Measurements from ENCODE around the gene JOSD2. TPM values are rescaled to one million over a fixed set of nuclear protein-coding genes. Genes with fewer than 3 reads are reported as not detected.

JOSD2 gene
- total RNA-seq (2014; rRNA removed; shearing (Covaris generic)) = 89.2 and 92.5 TPM in 2 replicates

DNA sequence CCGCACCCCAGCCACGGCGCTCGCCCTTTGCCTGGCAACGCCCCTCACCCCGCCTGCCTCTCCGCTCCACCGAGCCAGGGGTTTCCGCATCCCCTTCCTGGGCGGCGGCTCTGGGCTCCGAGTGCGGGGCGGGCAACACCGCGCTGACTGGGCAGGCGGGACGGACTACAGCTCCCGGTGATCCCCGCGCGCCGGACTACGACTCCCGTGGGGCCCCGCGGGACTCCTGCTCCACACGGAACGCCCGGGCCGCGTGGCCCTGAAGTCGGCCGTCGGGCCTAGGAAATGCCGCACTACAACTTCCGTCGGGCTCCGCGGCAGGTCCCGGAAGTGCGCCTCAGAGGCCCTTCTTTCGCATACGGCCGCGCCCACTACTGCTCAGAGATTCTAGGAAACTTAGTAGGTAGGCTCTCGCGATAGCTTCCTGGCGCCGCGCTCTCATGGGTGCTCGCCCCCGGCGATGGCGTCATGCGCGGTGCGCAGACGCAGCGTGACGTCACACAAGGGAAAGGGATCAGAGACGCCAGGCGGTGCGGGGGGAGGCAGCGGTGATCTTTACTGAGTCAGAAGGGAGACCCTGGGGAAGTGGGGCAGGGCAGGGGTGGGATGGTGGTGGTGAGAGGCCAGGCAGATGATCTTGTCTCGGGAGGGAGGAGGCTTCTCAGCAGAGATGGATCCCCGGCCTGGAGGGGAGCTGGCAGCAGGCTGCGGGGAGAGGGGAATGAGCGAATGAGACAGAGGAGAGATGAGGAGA, at the start of gene JOSD2:
JOSD2 (minus strand) TSS at position 123 of the 754 bp plus-strand sequence. CDS start 760 bp downstream, outside the sequence.
- DNase-seq (ENCODE audit: low spot score) = peak; percentile 100

DNA sequence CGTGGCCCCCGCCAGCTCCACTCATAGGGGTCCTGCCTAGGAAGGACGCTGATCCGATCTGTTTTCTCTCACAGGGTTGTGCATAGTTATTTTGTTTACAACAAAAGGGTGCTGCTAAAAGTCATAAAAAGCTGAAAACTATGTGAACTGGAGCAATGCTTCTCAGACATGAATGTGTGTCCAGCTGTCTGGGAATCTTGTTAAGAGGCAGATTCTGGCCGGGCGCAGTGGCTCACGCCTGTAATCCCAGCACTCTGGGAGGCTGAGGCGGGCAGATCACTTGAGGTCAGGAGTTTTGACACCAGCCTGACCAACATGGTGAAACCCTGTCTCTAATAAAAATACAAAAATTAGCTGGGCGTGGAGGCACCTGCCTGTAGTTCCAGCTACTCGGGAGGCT, 48.6 kb upstream of the JOSD2 start:
- DNase-seq (ENCODE audit: low spot score) = no peak

- DNase-seq (ENCODE audit: low spot score) = no peak
Measured at GRCh38 chr19:50558449-50558848, 47.5 kb upstream of the JOSD2 start.

DNA sequence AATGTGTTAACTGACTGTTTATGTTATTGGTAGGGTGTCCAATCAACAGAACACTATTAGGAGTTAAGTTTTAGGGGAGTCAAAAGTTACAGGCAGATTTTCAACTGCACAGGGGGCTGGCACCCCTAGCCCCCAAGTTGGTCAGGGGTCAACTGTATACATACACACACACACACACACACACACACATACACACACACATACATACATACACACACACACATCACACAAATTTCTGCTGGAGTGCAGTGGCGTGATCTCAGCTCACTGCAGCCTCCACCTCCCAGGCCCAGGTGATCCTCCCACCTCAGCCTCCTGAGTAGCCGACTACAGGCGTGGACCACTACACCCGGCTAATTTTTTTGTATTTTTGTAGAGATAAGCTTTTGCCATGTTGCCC, 47.0 kb upstream of the JOSD2 start:
- DNase-seq (ENCODE audit: low spot score) = no peak

GRCh38 chr19:50557009-50557613, 46.1 kb upstream of the JOSD2 start:
- no peak for DNase-seq (ENCODE audit: low spot score)

DNA sequence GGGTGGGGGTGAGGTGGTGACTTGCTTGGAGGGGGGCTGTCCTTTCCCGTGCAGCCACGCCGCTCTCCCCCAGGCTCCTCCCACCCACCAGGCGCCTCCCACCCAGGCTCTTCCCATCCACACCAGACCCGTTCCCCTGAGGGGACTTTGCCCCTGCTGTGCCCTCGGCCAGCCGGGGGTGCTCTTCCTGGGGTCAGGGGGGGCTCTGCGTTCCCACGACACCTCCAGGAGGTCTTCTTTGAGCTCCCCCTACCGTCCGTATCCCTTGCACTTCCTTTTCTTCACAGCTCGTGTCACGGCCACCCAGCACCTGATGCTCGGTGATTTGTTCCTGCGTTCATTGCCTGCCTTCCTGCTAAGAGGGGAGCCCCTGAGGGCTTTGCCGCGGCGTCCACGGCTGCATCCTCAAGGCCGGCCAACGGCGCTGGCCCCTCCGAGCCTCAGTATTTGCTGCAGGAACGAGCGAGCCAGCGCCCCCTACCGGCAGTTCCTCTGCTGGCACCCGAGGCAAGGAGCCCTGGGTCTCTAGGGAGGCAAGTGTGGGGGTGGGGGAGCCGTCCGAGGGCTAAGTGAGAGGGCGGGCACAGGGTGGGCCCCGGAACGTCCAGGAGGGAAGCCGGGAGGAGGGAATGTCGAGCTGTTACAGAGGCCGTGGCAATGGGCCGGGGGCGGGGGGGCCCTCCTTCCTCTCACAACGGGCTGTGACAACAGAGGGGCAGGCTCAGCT, 45.5 kb upstream of the JOSD2 start:
- DNase-seq (ENCODE audit: low spot score) = peak; percentile 78

DNA sequence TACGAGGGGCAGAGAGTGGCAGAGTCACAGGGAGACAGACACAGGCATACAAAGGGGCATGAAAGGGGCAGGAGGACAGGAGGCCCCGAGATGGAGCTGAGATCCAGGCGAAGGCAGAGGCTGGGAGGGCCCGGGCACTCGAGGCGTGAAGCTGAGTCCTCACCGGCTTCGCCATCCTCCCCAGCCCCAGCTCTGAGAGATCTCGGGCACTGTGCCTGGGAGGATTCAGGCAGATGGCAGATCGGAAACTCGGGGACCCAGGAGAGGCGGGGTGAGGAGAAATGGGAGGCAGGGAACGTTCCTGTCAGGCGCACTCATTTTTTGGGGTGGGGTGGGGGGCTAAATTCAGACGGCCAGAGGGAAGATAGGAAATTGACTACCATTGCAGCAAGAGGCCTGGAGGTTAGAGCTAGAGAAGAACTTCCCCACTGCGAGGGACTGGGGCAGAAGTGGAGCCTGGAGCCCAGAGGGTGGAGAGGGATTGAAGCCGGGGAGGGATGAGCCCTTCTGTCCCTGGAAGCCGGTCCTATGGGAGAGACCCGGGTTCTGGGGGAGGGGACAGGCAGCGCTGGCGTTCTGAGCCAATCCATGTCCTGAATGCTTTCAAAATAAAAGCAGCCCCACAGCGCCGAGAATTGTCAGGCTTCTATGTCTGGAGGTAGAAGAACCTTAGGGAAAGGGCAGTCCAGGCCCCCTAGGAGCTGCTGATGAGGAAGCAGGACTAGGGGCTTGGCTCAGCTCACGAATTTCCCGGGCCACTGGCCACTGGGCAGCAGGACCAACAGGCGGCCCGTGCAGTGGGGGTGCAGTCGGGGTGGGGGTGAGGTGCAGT, 44.7 kb upstream of the JOSD2 start:
- DNase-seq (ENCODE audit: low spot score) = no peak

- DNase-seq (ENCODE audit: low spot score) = no peak
Measured at GRCh38 chr19:50555033-50555432, 44.0 kb upstream of the JOSD2 start.

DNA sequence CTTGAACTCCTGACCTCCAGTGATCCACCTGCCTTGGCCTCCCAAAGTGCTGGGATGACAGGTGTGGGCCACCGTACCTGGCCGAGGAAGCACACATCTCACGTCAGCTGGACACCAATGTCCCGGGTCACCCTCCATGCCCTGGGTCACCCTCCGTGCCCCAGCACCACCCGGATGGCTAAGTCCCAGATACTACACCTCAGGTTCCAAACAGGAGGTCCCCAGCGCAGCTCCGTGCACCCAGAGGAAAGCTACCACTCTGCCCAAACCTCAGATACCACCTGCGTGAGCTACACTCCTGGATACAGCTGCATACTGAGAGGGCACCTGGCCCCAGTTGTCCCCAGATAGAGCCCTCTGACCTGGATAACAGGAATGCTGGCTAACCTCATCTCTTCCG, 43.2 kb upstream of the JOSD2 start:
- no peak for DNase-seq (ENCODE audit: low spot score)

DNA sequence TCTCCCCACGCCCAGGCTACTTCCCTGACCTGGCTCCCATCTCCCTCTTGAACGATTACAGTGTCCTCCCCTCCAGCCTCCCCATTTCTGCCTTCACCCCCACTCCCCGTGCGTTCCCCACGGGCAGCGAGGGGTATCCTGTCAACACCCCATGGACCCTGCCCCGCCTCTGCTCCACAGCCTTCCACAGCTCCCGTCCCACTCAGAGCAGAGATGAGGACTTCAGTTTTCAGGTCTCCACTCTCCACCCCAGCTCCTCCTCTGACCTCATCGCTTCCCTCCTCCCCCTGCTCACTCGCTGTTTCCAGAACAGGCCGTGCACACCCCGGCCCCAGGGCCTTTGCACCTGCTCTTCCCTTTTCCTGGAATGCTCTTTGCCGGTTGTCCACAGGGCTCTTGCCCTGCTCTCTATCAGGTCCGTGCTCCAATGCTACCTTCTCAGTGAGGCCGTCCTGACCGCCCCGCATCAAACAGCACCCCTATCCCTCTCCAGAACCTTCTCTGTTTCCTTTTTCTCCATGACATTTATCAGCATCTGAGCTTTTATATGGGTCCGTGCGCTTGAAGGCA, 42.2 kb upstream of the JOSD2 start:
- DNase-seq (ENCODE audit: low spot score) = no peak

DNA sequence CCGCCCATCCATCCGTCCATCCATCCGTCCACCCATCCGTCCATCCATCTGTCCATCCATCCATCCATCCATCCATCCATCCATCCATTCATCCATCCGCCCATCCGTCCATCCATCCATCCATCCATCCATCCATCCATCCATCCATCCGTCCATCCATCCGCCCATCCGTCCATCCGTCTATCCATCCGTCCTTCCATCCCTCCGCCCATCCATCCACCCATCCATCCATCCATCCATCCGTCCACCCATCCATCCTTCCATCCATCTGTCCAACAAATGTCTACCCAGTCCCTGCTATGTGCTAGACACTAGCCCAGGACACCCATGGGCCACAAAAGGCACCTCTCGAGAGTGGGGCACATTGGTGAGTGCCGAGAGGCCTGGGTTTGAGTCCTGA, 41.5 kb upstream of the JOSD2 start:
- no peak for DNase-seq (ENCODE audit: low spot score)

DNA sequence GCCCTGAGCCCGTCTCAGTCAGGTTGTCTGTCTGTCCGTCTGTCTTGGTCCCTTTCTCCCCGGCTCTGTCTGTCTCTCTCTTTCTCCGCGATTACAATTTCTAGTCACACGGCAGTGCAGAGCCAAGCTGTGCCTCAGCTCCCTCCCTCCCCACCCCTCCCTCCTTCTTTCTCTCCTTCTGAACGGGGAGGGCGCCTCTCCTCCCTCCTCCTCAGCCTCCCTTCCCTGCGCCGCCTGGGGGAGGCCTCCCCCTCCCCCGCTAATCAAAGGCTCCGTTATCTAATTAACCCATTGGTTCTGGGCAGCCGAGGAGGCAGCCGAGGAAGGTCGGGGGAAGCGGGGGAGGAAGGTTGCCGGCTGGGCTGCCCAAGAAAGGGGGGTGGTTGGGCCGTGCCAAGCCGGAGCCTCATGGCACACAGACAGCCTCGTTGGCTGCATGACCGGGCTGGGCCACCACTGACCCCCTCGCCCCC, 40.8 kb upstream of the JOSD2 start:
- no peak for DNase-seq (ENCODE audit: low spot score)

DNA sequence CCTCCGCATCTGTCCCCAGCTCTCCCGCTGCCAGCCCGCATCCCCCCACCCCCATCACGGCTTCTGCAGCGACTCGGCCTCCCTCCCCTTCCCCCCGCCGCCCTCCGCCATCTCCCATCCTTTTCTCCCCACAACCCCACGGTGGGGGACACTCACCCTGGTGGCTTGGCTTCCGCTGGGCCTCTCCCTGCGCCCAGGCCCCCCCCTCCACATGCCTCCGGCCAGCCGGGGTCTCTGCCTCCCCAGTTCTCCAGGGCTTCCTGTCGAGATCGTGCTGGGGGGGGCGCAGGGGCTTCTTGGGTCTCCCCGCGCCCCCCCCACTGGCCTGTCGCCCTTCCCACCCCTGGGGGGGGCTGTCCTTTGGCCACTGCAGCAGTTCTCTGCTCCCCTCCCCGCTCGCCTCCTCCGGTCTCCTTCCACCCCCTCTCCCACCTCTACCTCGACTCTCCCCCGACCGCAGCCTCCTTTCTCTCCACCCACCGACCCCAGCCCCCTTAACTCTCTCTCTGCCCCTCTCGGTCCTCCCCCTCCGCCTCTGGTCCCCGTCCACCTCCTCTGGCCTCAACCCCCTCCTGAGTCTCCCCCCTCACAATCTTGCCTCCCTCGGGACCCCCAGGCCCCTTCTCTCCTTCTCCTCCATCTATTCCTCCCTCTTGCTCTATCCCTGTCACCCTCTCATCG, 40.2 kb upstream of the JOSD2 start:
- DNase-seq (ENCODE audit: low spot score) = no peak

DNA sequence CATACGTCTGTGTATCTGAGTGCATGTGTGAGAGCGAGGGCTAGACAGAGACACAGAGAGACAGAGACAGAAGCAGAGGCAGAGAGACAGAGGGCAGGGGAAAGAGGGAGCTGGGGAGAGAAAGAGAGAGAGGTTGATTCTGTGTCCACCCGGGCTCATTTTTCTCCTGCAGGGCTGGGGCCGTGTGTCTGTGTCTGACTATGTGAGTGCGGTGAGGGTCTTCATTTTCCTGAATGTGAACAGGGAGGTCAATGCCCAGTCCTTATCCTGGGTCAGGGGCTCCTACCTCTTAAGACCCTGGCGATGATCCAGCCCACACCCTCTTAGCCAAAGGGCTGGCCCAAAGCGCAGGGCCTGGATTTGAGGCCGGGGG, 39.6 kb upstream of the JOSD2 start:
- no peak for DNase-seq (ENCODE audit: low spot score)

GRCh38 chr19:50549927-50550593, 39.1 kb upstream of the JOSD2 start:
- DNase-seq (ENCODE audit: low spot score) = no peak

- DNase-seq (ENCODE audit: low spot score) = no peak
Measured at GRCh38 chr19:50549059-50549926, 38.3 kb upstream of the JOSD2 start.

- DNase-seq (ENCODE audit: low spot score) = no peak
Measured at GRCh38 chr19:50548191-50549058, 37.4 kb upstream of the JOSD2 start.
